GM10266 (cell line): Measurements from ENCODE around the gene ECM2.
"Not testable (repeated sequence)": the region's sequence is repeated elsewhere in the genome, so short reads cannot be mapped to it uniquely, and the experiment has no call there.

Experiments
- DNase-seq: peaks from one replicate; pipeline ENCODE4 v3.0.0; 2012; ENCODE audit errors: extremely low spot score
- CTCF ChIP-seq: IDR thresholded peaks from 2 replicates; pipeline ENCODE4 v1.5.1; 2012; ENCODE audit warnings: mild to moderate bottlenecking, low read depth; ENCODE audit not compliant: control insufficient read depth, insufficient read depth; ENCODE audit errors: missing control alignments

The ECM2 gene

GRCh38 chr9:92535940-92536850 lies at the start of gene ECM2:
Gene ECM2, minus strand, starts transcription at chr9:92535990. Its CDS starts 13,124 bp downstream, at chr9:92522866.
- TF ChIP-seq CTCF = no peak
- DNase-seq = no peak

GRCh38 chr9:92576175-92576574 lies 40.4 kb upstream of the ECM2 start:
- no peak for TF ChIP-seq CTCF
- DNase-seq = no peak

GRCh38 chr9:92573612-92574011 lies 37.8 kb upstream of the ECM2 start:
- DNase-seq = not testable (repeated sequence)

GRCh38 chr9:92571871-92572270 lies 36.1 kb upstream of the ECM2 start:
- not testable (repeated sequence) for DNase-seq

GRCh38 chr9:92564982-92565381 lies 29.2 kb upstream of the ECM2 start:
- TF ChIP-seq CTCF = no peak
- DNase-seq = no peak

GRCh38 chr9:92564504-92564903 lies 28.7 kb upstream of the ECM2 start:
- no peak for DNase-seq
- no peak for TF ChIP-seq CTCF

GRCh38 chr9:92563116-92564100 lies 27.6 kb upstream of the ECM2 start:
- DNase-seq = no peak
- TF ChIP-seq CTCF = no peak
